ENCODE results near the gene CENATAC.
"Not testable (repeated sequence)": the region's sequence is repeated elsewhere in the genome, so short reads cannot be mapped to it uniquely, and the experiment has no call there.

The CENATAC gene

DNA sequence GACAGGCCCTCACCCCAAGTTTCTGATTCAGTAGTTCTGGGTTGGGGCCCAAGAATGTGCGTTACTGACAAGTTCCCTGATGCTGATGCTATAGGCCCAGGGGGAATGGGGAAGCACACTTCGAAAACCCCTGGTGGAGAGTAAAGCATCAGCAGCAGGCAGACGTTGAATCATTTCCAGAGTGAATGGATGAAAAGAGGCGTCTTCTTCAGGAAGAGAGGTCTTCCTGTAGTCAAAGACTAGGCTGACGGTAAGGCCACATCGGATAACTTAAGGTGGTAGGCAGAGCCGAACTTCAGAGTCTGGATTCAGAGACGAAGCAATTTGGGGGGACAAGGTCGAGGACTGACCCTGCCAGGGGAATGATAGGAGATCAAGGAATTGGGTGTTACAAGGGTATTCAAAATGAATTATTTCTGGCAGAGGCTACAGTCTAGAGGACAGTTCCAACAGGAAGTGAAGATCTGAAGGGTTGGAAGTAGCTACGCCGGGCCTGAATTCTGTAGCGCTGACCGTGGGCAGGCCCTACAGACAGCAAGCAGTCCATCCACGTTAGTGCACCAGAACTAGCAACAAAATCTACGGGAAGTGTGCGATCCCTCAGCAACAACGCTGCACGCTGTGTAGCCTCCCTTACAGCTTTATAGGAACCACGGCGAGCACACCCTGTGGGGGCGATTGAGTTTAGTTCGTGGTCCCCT is 862 bp upstream of the CENATAC start:
- DNase-seq, result no peak

GRCh38 chr11:118998388-118998717 is 415 bp downstream of the CENATAC start:
- no peak for DNase-seq

- DNase-seq, result no peak
These were observed 884 bp downstream of the CENATAC start for GRCh38 chr11:118998822-118999221.

- DNase-seq, result no peak
These were observed 3.0 kb downstream of the CENATAC start for GRCh38 chr11:119000906-119001305.

DNA sequence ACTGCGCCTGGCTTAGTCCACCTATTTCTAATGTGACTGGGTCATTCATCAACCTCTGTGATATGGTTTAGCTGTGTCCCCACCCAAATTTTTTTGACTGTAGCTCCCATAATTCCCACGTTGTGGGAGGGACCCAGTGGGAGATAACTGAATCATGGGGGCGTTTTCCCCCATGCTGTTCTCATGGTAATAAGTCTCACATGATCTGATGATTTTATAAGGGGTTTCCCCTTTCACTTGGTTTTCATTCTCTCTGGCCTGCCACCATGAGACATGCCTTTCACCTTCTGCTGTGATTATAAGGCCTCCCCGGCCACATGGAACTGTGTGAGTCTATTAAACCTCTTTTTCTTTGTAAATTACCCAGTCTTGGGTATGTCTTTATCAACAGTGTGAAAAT is 8.7 kb downstream of the CENATAC start:
- no peak for DNase-seq

GRCh38 chr11:119011476-119012053 is 13.6 kb downstream of the CENATAC start:
- no peak for DNase-seq

DNA sequence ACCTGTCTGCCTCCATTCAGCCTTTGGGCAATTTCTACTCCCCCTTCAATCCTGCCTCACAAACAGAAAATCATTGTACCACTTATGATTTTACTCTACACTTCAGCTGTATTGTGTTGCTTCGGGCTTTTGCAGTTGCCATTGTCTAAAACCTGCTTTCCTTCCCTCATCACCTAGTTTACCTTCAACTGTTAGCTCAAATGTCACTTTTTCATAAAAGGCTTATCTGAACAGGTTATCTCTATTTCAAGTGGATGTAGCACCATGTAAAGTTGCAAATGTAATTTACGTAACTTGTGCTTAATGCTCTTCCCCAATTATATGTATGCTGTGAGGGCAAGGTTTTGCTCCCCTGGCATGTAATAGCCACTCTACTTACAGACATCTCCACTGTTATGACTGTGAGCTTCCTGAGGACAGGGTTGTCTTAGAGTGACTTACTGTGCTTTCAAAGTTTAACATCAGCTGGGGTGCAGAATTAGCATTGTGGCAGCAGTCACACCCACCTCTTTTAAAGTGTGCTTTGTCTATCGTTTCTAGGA is 14.8 kb downstream of the CENATAC start:
- no peak for DNase-seq

DNA sequence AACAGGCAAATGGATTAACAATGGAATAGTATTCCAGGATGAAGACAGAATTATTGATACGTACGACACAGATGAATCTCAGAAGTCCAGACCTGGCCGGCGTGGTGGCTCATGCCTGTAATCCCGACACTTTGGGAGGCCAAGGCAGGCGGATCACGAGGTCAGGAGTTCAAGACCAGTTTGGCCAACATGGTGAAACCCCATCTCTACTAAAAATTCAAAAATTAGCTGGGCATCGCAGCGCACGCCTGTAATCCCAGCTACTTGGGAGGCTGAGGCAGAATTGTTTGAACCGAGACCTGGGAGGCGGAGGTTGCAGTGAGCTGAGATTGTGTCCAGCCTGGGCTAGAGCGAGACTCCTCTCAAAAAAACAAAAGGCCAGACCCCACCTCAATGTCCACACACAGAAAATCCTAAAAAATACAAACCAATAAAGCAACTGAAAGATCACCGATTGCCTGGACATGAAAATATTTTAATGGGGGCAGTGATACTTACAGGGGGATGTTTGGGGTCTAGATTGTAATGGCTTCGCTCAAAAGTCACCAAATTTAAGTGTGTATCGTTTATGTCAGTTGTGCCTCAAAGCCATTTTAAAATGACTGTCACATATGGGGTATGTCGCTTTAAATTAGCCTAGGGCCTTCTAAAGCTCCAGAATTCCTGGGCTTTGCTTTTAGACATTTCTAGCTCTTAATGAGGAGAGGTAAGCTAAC is 16.4 kb downstream of the CENATAC start:
- no peak for DNase-seq

DNA sequence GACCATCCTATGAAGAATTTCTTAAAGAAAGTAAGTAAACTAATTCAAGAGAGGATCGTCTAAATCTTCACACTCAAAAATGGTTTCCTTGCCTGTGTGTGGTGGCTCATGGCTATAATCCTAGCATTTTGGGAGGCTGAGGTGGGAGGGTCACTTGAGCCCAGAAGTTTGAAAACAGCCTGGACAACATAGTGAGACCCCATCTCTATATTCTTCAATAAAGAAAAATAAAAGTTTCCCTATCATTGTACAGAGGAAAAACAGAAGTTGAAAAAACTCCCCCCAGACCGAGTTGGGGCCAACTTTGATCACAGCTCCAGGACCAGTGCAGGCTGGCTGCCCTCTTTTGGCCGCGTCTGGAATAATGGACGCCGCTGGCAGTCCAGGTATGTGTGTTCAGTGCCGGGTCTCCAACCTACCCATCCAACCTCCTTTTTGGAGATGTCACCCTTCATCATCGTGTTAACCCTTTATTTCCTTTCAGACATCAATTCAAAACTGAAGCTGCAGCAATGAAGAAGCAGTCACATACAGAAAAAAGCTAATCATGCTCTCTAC is 17.2 kb downstream of the CENATAC start:
- no peak for DNase-seq

- DNase-seq, result no peak
These were observed 18.5 kb downstream of the CENATAC start for GRCh38 chr11:119016216-119017009.

DNA sequence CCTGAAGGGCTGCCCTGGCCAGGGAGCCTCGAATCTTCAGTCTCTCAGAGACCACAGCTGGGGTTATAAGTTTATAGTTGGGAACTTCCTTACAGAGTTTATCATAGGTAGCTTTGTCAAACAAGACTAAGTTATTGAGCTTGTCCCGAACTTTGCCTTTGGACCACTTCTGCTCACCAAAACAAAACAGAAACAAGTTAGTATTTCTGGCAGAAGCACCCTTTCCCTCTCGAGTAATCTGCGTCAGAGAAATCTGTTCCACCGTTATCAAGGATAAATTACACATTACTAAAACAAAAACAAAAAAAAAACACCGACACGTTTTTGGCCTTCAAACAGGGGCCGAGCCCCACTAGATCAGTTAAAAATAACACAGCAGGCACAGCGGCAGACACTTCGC is 19.4 kb downstream of the CENATAC start:
- not testable (repeated sequence) for DNase-seq

DNA sequence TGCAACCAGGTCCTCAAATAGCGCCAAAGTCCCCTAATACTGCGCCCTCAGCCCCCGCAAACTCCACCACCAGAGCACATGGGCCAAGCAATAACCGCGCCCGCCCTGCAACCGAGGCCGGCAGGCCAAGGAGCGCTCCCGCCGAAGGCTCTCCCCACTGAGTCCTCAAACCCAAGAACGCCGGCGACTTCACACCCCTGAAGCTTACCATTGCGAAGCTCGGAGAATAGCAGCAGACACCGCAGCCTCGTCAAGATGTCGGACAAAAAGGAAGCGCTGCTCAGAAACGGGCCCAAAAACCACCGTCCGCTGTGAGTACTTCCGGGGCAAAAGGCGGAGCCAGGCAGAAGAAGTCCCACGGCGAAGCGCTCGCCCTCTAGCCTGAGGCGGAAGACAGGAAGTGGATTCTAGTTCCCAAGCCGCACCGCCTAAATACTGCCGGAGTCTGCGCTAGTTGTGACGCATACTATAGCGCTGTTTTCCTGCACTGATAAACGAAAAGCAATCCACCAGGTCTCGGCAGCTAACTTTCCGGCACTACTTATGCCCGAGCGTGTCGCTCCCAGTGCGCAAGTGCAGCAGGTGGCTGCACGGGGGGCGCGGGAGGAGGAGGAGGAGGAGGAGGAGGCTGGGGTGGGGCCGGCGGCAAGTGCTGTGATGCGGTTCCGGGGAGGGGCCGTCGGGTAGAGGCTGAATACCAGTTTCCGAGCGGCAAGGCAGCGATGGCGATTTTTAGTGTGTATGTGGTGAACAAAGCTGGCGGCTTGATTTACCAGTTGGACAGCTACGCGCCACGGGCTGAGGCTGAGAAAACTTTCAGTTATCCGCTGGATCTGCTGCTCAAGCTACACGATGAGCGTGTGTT is 20.4 kb downstream of the CENATAC start, which contains the start of the genes RPS25 and TRAPPC4:
RPS25 (minus strand) TSS at position 270 of the 865 bp plus-strand sequence; CDS start at position 211, 59 bp downstream.
TRAPPC4 (plus strand) TSS at position 693 of the 865 bp plus-strand sequence; CDS start at position 723, 30 bp downstream.
- peak; percentile 89 to 94 for DNase-seq

GRCh38 chr11:119019996-119020395 is 22.1 kb downstream of the CENATAC start:
- DNase-seq, result no peak

DNA sequence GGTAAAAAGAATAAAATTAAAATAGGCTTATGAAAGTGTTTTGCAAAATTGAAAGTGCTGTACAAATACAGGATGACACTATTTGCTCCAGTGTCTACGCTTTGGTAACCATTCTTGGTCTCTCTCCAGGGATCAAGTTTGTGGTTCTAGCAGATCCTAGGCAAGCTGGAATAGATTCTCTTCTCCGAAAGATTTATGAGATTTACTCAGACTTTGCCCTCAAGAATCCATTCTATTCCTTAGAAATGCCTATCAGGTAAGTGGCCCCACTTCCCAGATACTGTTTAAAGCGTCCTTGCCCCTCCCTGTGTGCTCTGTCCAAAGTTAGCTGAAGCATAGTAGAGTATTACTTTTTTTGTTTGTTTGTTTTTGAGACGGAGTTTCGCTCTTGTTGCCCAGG is 23.7 kb downstream of the CENATAC start:
- no peak for DNase-seq

DNA sequence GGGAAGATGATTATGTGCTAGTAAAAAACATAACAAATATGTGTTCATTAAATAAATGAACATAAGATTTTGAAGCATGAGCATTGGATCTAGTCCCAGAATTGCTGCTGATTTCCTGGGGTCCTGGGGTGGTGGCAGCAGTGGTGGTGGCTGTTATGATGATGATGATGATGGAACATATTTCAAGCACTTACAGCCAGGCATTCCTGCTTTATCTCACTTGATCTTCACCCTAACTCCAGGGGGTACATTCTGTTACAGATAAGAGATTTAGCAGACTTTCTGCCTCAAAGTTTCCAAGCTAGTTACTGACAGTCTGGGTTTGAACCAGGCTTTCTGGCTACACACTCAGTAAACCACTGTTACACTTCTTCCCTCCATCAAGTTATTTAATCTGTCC is 25.8 kb downstream of the CENATAC start:
- DNase-seq, result no peak

- DNase-seq, result no peak
These were observed 26.6 kb downstream of the CENATAC start for GRCh38 chr11:119024430-119025098.

- DNase-seq, result no peak
These were observed 27.1 kb downstream of the CENATAC start for GRCh38 chr11:119025099-119025473.

DNA sequence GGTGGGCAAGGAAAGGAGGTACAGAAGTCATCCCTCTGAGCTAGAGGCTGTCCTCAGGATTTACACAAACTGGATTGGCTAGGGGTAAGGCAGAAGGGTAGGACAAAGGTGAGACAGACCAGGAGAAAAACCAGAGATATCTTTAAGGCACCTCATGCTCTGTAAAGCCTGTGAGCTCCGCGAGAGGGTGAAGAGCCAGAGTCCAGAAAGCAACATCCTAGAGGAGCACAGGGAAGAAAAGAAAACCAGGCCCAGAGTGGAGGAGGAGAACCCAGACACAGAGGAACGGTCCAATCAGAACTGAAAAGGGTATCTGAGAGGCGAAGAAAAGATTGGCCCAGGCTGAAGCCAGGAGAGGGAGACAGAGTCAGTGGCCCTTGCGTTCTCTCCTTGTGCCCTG is 27.6 kb downstream of the CENATAC start:
- DNase-seq, result no peak

- DNase-seq, result no peak
These were observed 28.2 kb downstream of the CENATAC start for GRCh38 chr11:119025978-119026766.

GRCh38 chr11:119026970-119027369 is 29.0 kb downstream of the CENATAC start:
- no peak for DNase-seq
